CD4-positive, alpha-beta T cell (primary cell): ENCODE measurements around the gene GTF2IRD1. TPM values are rescaled to one million over a fixed set of nuclear protein-coding genes. Genes with fewer than 3 reads are reported as not detected.

ENCODE experiments used
- ATAC-seq: fragments of 200-7000 bp; cut with Tn5 transposase; one replicate; pipeline ENCODE4 v1.10.0; 2022; ENCODE audit warnings: mild to moderate bottlenecking; ENCODE audit not compliant: poor library complexity
- CTCF ChIA-PET: fragments of 350-600 bp; sonication (Branson Sonifier 250); formaldehyde crosslinking; loops from one replicate; lab custom pipeline; 2021; ENCODE audit warnings: antibody characterized with exemption, inconsistent platforms; lab: Charles Lee
- POLR2A ChIA-PET: fragments of 350-600 bp; sonication (Branson Sonifier 250); formaldehyde crosslinking; loops from one replicate; lab custom pipeline; 2021; ENCODE audit warnings: antibody characterized with exemption, inconsistent platforms; lab: Charles Lee
- DNase-seq, 14 experiments: peaks; one replicate each; pipeline ENCODE4 v3.0.0-alpha.2; 2013 to 2020; ENCODE audit warnings: mixed read lengths in 2 of 14
- H3K27ac ChIP-seq, 2 donors: one replicate each; pipeline versions ENCODE4 v1.5.1 to v1.7.0; 2013; ENCODE audit warnings: low read length in 2 of 2, low read depth in 1 of 2, mild to moderate bottlenecking in 1 of 2
- H3K27me3 ChIP-seq, 2 experiments: 1 replicate in 1 of 2; 2 replicates in 1 of 2; pipeline versions ENCODE4 v1.6.1 to v1.7.0; 2013; ENCODE audit warnings: low read length in 2 of 2, control low read depth in 1 of 2, mild to moderate bottlenecking in 1 of 2, moderate library complexity in 1 of 2; ENCODE audit not compliant: insufficient read depth in 2 of 2, control insufficient read depth in 1 of 2
- H3K36me3 ChIP-seq: one replicate; pipeline ENCODE4 v1.6.1; 2013; ENCODE audit warnings: low read length, control low read depth; ENCODE audit not compliant: insufficient read depth
- H3K4me1 ChIP-seq: one replicate; pipeline ENCODE4 v1.6.1; 2013; ENCODE audit warnings: low read length, control low read depth; ENCODE audit not compliant: insufficient read depth
- H3K4me3 ChIP-seq: one replicate; pipeline ENCODE4 v1.5.1; 2013; ENCODE audit warnings: mild to moderate bottlenecking, low read length, moderate library complexity
- H3K9me3 ChIP-seq, 2 experiments: 1 replicate in 1 of 2; 2 replicates in 1 of 2; pipeline versions ENCODE4 v1.6.1 to v1.7.0; 2013; ENCODE audit warnings: low read length in 2 of 2, mild to moderate bottlenecking in 2 of 2, control low read depth in 1 of 2, moderate library complexity in 1 of 2; ENCODE audit not compliant: control insufficient read depth in 1 of 2, insufficient read depth in 1 of 2
- H3K27ac Mint-ChIP-seq: one replicate; pipeline ENCODE4 v1.8.0; 2020; ENCODE audit warnings: mixed read lengths
- H3K27me3 Mint-ChIP-seq: one replicate; pipeline ENCODE4 v1.8.0; 2021; ENCODE audit warnings: mixed read lengths
- H3K36me3 Mint-ChIP-seq: one replicate; pipeline ENCODE4 v1.8.0; 2021; ENCODE audit warnings: low read depth, mixed read lengths
- H3K4me1 Mint-ChIP-seq: one replicate; pipeline ENCODE4 v1.8.0; 2021; ENCODE audit warnings: low read depth, mixed read lengths
- H3K4me3 Mint-ChIP-seq: one replicate; pipeline ENCODE4 v1.8.0; 2020; ENCODE audit warnings: mild to moderate bottlenecking, mixed read lengths
- H3K9me3 Mint-ChIP-seq: one replicate; pipeline ENCODE4 v1.8.0; 2020; ENCODE audit warnings: mixed read lengths
- intact Hi-C, 2 experiments: fragments of 100-400 bp; cut with DNase I in 1 of 2; cut with micrococcal nuclease in 1 of 2; formaldehyde crosslinking; loops; one replicate each; pipeline versions ENCODE4 v1.15.1 to v1.9.0; 2023 to 2025; cut with DNase I, micrococcal nuclease
- total RNA-seq, 174 experiments: library from RNA in 2 of 174; stranded (reverse) in 2 of 174; gene quantifications; one replicate each; pipeline ENCODE4 v1.2.3 and lab custom pipeline; 2021 to 2026
- TF ChIP-seq, protein P1 (sequence below): fragments of 200-600 bp; IDR thresholded peaks from one replicate; pipeline ENCODE4 v1.8.0; 2022; ENCODE audit warnings: antibody characterized with exemption, mild to moderate bottlenecking

Gene GTF2IRD1
- total RNA-seq, 2 experiments from 2014 or later, result 0.74 to 1.2 TPM

GRCh38 chr7:74617180-74617744, 163.6 kb downstream of the GTF2IRD1 start:
- Histone ChIP-seq H3K27ac (peak overlapping the region in 1 of 2 donors; percentile 10), H3K27me3 (no peaks in the 10 kb centered on the region), H3K4me1 (peaks cover 22% of the 10 kb centered on the region), H3K4me3 (no peak overlapping the region), H3K9me3 (no peaks in the 10 kb centered on the region), H3K36me3 (no peaks in the 10 kb centered on the region)
- intact Hi-C loops, result no loop called here
- Mint-ChIP-seq H3K36me3 (no peaks in the 10 kb centered on the region), H3K4me1 (peaks cover 20% of the 10 kb centered on the region), H3K4me3 (peak overlapping the region; percentile 83), H3K27ac (peak overlapping the region; percentile 83), H3K27me3 (no peaks in the 10 kb centered on the region), H3K9me3 (no peaks in the 10 kb centered on the region)
- peak; percentile 65 for ATAC-seq
- POLR2A ChIA-PET, result interaction anchor here (2.5 kb wide), 1 partner anchor 40 kb away, joined by 11 read pairs; the partner anchor contains the start of gene GTF2I
- TF ChIP-seq, protein P1, sequence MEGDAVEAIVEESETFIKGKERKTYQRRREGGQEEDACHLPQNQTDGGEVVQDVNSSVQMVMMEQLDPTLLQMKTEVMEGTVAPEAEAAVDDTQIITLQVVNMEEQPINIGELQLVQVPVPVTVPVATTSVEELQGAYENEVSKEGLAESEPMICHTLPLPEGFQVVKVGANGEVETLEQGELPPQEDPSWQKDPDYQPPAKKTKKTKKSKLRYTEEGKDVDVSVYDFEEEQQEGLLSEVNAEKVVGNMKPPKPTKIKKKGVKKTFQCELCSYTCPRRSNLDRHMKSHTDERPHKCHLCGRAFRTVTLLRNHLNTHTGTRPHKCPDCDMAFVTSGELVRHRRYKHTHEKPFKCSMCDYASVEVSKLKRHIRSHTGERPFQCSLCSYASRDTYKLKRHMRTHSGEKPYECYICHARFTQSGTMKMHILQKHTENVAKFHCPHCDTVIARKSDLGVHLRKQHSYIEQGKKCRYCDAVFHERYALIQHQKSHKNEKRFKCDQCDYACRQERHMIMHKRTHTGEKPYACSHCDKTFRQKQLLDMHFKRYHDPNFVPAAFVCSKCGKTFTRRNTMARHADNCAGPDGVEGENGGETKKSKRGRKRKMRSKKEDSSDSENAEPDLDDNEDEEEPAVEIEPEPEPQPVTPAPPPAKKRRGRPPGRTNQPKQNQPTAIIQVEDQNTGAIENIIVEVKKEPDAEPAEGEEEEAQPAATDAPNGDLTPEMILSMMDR, result no peak
- peak in 8 of 14 experiments; percentile 2 to 72 (median 39) for DNase-seq
- CTCF ChIA-PET, result no interaction called here

DNA sequence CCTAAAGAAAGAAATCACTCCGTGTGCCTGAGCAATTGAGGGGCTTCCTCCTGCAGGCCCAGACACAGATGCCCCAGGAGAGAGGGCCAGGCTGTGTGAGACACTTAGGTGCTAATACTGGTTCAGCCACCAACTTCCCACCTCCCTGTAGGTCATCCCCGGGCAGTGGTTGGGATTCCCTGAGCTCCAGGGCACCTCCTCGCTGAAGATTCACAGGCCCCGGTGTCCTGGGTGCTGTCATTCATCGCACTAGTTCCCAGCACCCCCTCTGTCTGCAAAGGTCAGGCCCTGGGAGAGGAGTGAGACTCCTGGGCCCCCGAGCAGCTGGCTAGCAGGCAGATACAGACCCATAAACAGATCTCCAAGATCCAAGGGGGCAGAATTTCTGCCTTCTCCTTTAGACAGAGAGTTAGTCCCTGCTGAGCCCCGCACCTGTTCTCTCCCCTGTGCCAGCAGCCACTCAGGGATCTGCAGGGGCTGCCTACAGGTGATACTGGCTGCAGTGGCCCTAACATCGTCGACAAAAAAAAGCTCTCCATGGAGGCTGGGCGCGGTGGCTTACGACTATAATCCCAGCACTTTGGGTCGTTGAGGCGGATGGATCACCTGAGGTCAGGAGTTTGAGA, 165.6 kb downstream of the GTF2IRD1 start:
- intact Hi-C loops, result no loop called here
- Histone ChIP-seq H3K27ac (no peak overlapping the region), H3K4me3 (no peak overlapping the region), H3K9me3 (no peaks in the 10 kb centered on the region), H3K27me3 (no peaks in the 10 kb centered on the region), H3K36me3 (no peaks in the 10 kb centered on the region), H3K4me1 (peaks cover 22% of the 10 kb centered on the region)
- no peaks in the 10 kb centered on the region for H3K9me3 Mint-ChIP-seq
- DNase-seq (no peak), ATAC-seq (no peak)
- no peak overlapping the region for H3K4me3 Mint-ChIP-seq
- H3K36me3 Mint-ChIP-seq, result no peaks in the 10 kb centered on the region
- peaks cover 20% of the 10 kb centered on the region for H3K4me1 Mint-ChIP-seq
- ChIA-PET POLR2A (no interaction called here), CTCF (no interaction called here)
- H3K27ac Mint-ChIP-seq, result no peak overlapping the region
- TF ChIP-seq, protein P1, result no peak
- H3K27me3 Mint-ChIP-seq, result no peaks in the 10 kb centered on the region

DNA sequence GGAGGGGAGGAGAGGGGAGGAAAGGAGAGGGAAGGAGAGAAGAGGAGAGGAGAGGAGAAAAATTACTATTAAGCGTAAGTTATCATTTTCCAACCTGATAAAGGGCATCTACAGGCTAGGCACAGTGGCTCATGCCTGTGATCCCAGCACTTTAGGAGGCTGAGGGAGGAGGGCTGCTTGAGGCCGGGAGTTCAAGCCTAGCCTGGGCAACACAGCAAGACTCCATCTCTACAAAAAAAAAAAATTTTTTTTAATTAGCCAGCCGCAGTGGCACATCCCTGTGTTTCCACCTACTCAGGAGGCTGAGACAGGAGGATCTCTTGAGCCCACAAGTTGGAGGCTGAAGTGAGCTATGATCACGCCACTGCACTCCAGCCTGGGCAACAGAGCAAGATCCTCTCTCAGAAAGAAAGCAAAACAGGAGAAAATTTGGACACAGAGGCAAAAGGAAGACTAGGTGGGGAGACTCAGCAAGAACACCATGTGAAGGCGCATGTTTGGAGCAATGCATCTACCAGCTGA, 168.6 kb downstream of the GTF2IRD1 start:
- no peak for ATAC-seq
- no peak for DNase-seq
- H3K4me1 Mint-ChIP-seq, result peaks cover 8% of the 10 kb centered on the region
- no peaks in the 10 kb centered on the region for H3K27me3 ChIP-seq
- TF ChIP-seq, protein P1, result no peak
- intact Hi-C loops, result no loop called here
- no peaks in the 10 kb centered on the region for H3K36me3 Mint-ChIP-seq
- peaks cover 9% of the 10 kb centered on the region for H3K4me1 ChIP-seq
- no peaks in the 10 kb centered on the region for H3K9me3 ChIP-seq
- no peak overlapping the region for H3K27ac ChIP-seq
- no peak overlapping the region for H3K4me3 ChIP-seq
- H3K27ac Mint-ChIP-seq, result no peak overlapping the region
- CTCF ChIA-PET, result interaction anchor here (0.6 kb wide), 1 partner anchor 417 kb away, joined by 3 read pairs; no protein-coding TSS in a partner anchor
- H3K4me3 Mint-ChIP-seq, result no peak overlapping the region
- POLR2A ChIA-PET, result no interaction called here
- no peaks in the 10 kb centered on the region for H3K27me3 Mint-ChIP-seq
- no peaks in the 10 kb centered on the region for H3K36me3 ChIP-seq
- no peaks in the 10 kb centered on the region for H3K9me3 Mint-ChIP-seq
